GM19395 (cell line): ENCODE results near the gene HIPK1.
"Not testable (repeated sequence)": the region's sequence is repeated elsewhere in the genome, so short reads cannot be mapped to it uniquely, and the experiment has no call there.

ENCODE experiments used
- ATAC-seq: cut with Tn5 transposase; IDR thresholded peaks from one replicate; pipeline ENCODE4 v1.9.1; 2021; ENCODE audit warnings: mild to moderate bottlenecking, moderate library complexity; ENCODE audit not compliant: unreplicated experiment

Gene HIPK1

DNA sequence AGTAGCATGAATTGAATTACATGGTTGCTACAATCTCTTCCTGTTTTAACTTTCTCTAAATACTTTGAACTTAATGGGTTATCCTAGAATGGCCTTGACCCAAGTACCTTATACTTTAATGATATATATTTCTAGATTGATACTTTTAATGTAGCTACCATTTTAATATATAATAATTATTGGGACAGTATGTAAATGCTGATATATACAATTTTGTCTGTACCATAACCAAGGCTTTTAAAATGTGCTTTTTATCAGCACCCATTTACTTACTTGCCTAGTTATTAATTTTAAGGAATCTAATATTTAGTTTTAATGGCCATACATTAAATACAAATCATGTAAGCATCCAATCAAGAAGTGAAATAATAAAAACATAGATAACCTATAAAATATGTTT lies 13.4 kb downstream of the HIPK1 start:
- no peak for ATAC-seq

GRCh38 chr1:113943028-113943811 lies 14.1 kb downstream of the HIPK1 start:
- no peak for ATAC-seq

DNA sequence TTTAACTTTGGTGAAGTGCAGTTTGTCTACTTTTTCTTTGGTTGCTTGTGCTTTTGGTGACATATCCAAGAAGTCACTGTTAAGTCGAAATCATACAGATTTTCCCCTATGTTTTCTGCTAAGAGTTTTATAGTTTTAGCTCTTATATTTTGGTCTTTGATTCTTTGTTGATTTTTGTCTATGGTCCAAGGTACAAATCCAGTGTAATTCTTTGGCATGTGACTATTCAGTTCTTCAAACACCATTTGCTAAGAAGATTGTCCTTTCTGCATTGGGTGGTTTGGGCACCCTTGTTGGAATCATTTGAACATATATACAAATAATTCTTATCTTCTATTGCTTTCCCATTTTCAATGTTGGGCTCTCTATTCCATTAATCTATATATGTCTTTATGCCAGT lies 16.2 kb downstream of the HIPK1 start:
- no peak for ATAC-seq

GRCh38 chr1:113946112-113946511 lies 17.0 kb downstream of the HIPK1 start:
- no peak for ATAC-seq

- ATAC-seq: no peak
Measured at GRCh38 chr1:113946678-113947387, 17.7 kb downstream of the HIPK1 start.

DNA sequence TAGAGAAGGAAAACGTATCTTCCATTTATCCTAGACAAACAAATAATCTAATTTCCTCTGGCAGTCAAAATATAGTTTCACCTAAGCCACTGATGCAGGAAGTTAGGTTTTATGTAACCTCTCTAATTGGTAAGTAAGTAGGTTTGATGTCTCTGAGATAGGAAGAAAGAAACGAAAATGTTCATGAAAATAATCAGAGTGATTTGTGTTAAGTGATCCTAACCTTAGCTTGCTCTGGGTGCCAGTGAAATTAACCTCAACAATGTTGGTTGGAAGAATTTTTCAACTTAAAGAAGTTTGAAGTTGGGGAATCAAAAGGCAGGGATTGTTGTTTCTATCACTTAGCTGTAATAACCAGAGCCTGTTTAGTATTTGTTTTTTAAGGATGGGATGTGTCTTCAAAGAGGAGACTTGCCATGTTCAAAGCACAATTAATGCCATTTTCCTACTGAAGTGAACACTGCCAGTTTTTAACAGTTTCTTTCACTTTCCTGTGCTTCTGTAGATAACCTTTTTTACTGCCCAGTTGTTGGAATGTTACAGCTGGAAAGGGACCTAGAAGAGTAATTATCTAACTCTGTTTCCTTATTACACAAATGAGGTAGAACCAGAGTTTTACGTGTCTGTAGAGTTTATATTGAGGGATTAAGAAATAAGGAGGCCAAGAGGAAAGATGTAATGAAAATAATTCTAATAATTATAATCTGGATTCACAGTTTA lies 18.4 kb downstream of the HIPK1 start:
- no peak for ATAC-seq

GRCh38 chr1:113948151-113948550 lies 19.0 kb downstream of the HIPK1 start:
- ATAC-seq: not testable (repeated sequence)

DNA sequence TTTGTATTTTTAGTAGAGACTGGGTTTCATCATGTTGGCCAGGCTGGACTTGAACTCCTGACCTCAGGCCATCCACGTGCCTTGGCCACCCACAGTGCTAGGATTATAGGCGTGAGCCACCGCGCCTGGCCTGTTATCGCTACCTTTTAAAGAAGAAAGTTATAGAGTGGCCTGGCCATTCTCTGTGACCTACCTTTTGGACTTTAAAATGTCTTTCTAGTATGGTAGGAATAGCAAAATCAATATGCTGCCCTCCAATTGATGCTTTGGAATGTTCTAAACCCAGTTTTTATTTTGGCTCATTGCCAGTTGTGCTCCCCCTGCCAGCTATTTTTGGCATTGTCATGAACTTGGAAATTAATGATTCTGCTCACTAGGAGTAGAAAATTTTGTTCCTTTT lies 19.9 kb downstream of the HIPK1 start:
- ATAC-seq: no peak

GRCh38 chr1:113950908-113951307 lies 21.8 kb downstream of the HIPK1 start:
- ATAC-seq: no peak

DNA sequence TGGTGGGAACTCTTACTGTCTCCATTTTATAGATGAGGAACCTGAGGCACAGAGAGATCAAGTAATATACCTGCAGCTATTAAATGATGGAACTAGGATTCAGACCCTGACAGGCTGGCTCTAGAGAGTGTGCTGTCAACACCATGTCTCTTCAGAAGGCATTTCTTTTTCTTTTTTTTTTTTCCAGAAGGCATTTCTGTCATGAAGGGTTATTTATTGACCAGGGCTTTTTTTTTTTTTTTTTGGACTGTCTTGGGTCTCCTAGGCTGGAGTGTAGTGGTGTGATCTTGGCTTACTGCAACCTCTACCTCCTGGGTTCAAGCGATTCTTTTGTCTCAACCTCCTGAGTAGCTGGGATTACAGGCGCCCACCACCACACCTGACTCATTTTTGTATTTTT lies 22.6 kb downstream of the HIPK1 start:
- ATAC-seq: no peak

DNA sequence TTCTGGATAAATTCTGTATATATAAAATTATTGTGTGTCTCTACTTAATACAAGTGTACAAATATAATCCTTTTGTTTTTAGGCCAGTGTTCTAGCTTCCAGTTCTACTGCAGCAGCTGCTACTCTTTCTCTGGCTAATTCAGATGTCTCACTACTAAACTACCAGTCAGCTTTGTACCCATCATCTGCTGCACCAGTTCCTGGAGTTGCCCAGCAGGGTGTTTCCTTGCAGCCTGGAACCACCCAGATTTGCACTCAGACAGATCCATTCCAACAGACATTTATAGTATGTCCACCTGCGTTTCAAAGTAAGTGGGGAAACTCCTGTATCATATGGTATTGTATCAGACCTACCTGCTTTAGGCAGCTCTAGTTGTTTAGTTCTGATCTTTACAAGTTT lies 28.9 kb downstream of the HIPK1 start:
- no peak for ATAC-seq

- no peak for ATAC-seq
Measured at GRCh38 chr1:113958691-113959090, 29.6 kb downstream of the HIPK1 start.

DNA sequence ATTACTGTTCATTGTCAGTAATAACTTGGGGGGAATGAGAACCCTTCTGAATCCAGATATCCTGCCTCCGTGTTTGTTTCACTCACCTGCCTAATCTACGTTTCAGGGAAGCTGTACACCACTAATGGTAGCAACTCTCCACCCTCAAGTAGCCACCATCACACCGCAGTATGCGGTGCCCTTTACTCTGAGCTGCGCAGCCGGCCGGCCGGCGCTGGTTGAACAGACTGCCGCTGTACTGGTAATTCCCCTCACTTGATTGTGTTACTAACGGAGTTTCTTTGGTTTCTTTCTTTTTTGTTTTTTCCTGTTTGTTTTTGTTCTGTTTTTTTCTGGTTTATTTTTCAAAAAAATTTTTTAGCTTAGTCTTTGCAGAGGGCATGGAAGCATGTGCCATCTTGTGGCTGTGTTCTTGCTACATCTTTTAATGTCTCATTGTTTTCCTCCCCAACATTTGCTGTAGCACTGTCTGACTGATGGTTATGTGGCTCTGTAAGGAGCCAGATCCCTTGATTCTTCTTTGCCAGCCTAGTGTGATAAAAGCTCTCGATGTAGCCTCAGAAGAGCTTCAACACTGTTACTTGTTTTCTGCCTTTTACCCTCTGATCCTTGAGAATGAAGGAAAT lies 34.3 kb downstream of the HIPK1 start:
- no peak for ATAC-seq

DNA sequence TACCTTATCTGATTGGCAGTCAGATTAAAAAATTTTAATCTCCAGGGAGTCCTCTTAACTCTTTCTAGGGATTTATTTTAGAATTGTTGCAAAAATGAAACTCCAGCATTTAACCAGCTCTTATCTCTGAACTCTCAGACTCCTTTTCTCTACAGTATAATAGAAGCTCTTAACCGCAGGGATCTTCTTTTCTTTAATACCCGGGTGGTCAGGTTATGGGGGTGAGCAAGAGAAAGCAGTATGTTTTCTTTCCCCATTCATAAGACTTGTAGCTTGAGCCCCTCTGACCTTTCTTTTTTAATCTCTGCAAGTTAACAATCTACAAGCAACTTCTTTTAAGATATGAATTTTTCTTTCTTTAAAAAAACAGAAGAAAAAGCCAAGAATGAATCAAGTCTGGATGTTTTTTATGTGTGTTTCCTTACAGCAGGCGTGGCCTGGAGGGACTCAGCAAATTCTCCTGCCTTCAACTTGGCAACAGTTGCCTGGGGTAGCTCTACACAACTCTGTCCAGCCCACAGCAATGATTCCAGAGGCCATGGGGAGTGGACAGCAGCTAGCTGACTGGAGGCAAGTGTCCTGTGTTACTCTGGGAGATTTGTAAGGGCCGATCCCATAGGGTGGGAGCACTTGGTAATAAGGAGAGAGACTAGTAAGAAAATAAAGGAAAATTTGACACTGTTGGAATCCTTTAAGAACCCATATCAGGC lies 36.7 kb downstream of the HIPK1 start:
- no peak for ATAC-seq

- no peak for ATAC-seq
Measured at GRCh38 chr1:113972954-113973353, 43.8 kb downstream of the HIPK1 start.

GRCh38 chr1:113975211-113975895 lies 46.2 kb downstream of the HIPK1 start:
- ATAC-seq: no peak

GRCh38 chr1:113976609-113977278 lies 47.6 kb downstream of the HIPK1 start:
- ATAC-seq: no peak

GRCh38 chr1:113977906-113978305 lies 48.8 kb downstream of the HIPK1 start:
- no peak for ATAC-seq

DNA sequence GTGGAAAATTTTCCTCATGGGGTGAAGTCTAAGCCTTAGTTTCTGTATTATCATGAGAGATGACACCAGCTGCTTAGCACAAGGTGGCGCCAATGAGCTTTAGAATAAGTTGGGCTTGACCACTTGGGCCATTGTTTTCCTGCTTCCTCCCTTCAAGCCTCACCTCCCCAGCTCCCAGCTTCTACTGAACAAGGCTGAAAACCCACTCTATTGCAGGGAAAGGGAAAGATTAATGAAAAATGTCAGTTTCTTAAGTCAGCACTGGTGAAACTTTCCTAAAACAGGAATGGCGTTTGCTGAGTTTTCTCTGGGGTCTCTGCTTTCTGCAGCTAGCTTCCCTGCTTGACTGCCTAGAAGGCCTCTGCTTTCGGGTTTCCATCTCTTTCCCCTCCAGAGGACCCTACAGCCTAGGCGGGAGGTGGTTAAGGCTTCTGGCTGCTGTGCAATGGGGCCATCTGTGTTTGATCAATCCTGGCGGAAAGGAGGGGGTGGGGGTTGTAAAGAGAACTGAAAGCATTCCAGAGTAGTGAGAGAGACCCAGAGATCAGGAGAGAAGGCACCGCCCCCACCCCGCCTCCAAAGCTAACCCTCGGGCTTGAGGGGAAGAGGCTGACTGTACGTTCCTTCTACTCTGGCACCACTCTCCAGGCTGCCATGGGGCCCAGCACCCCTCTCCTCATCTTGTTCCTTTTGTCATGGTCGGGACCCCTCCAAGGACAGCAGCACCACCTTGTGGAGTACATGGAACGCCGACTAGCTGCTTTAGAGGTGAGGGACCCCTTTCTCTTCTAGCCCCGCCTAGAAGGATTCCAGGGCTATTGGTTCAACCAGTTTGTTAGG lies 50.0 kb downstream of the HIPK1 start, which contains the start of gene OLFML3:
OLFML3 (plus strand) TSS at position 612 of the 840 bp plus-strand sequence; CDS start at position 655, 43 bp downstream.
- ATAC-seq: peak; percentile 60
